SK-N-SH (cell line): Measurements from ENCODE around the gene MGLL. TPM values are rescaled to one million over a fixed set of nuclear protein-coding genes. Genes with fewer than 3 reads are reported as not detected.

Experiments
- CTCF ChIA-PET: fragments of 300-600, 350-600 bp; formaldehyde crosslinking; extraction: SDS; loops from one replicate; lab custom pipeline; 2021; lab: Yijun Ruan, JAX
- POLR2A ChIA-PET: fragments of 350-600 bp; sonication (Branson Sonifier 250); formaldehyde crosslinking; extraction: SDS; loops from one replicate; lab custom pipeline; 2020; ENCODE audit warnings: antibody characterized with exemption, inconsistent platforms; lab: Yijun Ruan, JAX
- DNase-seq: peaks from one replicate; pipeline ENCODE4 v3.0.0; 2012
- H2AFZ ChIP-seq: fragments of 200-600 bp; sonication (generic); 2 replicates; pipeline ENCODE4 v1.8.1; 2016; ENCODE audit warnings: antibody characterized with exemption, mild to moderate bottlenecking, low read depth
- H3F3A ChIP-seq: fragments of 200-600 bp; sonication (generic); replicated peaks from 2 replicates; pipeline ENCODE3; 2016; ENCODE audit warnings: antibody characterized with exemption, mild to moderate bottlenecking; ENCODE audit not compliant: insufficient read depth
- H3K27ac ChIP-seq, 2 experiments: fragments of 200-500 bp in 1 of 2; fragments of 200-600 bp in 1 of 2; sonication (Bioruptor generic) in 1 of 2; sonication (generic), shearing (Covaris generic) in 1 of 2; 2 replicates each; pipeline versions ENCODE4 v1.5.1 to v1.6.1; 2014 to 2016; ENCODE audit warnings: low read depth in 2 of 2, inconsistent platforms in 1 of 2, low read length in 1 of 2, mild to moderate bottlenecking in 1 of 2, mixed read lengths in 1 of 2
- H3K27me3 ChIP-seq: fragments of 200-600 bp; sonication (generic), shearing (Covaris generic); 2 replicates; pipeline ENCODE4 v1.6.1; 2016; ENCODE audit warnings: mixed run types; ENCODE audit not compliant: insufficient read depth
- H3K36me3 ChIP-seq, 2 experiments: fragments of 200-500 bp in 1 of 2; fragments of 200-600 bp in 1 of 2; sonication (Bioruptor generic) in 1 of 2; sonication (generic) in 1 of 2; replicated peaks in 1 of 2; 2 replicates each; pipeline versions ENCODE3 to v1.5.1; 2014 to 2016; ENCODE audit warnings: low read length in 1 of 2, mild to moderate bottlenecking in 1 of 2; ENCODE audit not compliant: insufficient read depth in 2 of 2, control insufficient read depth in 1 of 2
- H3K4me1 ChIP-seq, 2 experiments: fragments of 200-500 bp in 1 of 2; fragments of 200-600 bp in 1 of 2; sonication (Bioruptor generic) in 1 of 2; sonication (generic), shearing (Covaris generic) in 1 of 2; 2 replicates each; pipeline versions ENCODE4 v1.5.1 to v1.6.1; 2014 to 2016; ENCODE audit warnings: low read depth in 1 of 2, low read length in 1 of 2, mixed run types in 1 of 2; ENCODE audit not compliant: insufficient read depth in 2 of 2, control insufficient read depth in 1 of 2
- H3K4me2 ChIP-seq: fragments of 200-600 bp; sonication (generic), shearing (Covaris generic); 2 replicates; pipeline ENCODE4 v1.6.1; 2017; ENCODE audit warnings: mixed run types
- H3K4me3 ChIP-seq, 2 experiments: fragments of 200-500 bp in 1 of 2; fragments of 200-600 bp in 1 of 2; sonication (Bioruptor generic) in 1 of 2; sonication (generic), shearing (Covaris generic) in 1 of 2; 2 replicates each; pipeline versions ENCODE4 v1.5.1 to v1.8.1; 2014 to 2016; ENCODE audit warnings: low read depth in 2 of 2, inconsistent platforms in 1 of 2, low read length in 1 of 2, mild to moderate bottlenecking in 1 of 2, mixed read lengths in 1 of 2, moderate library complexity in 1 of 2
- H3K79me2 ChIP-seq: fragments of 200-600 bp; sonication (generic); 2 replicates; pipeline ENCODE4 v1.8.1; 2017; ENCODE audit warnings: mild to moderate bottlenecking; ENCODE audit not compliant: insufficient read depth
- H3K9ac ChIP-seq: fragments of 200-600 bp; sonication (generic); 2 replicates; pipeline ENCODE4 v1.6.1; 2017; ENCODE audit warnings: mixed run types
- H3K9me2 ChIP-seq: fragments of 200-600 bp; sonication (generic); 2 replicates; pipeline ENCODE4 v1.6.1; 2017; ENCODE audit warnings: mixed run types
- H3K9me3 ChIP-seq: fragments of 200-600 bp; sonication (generic); 2 replicates; pipeline ENCODE4 v1.6.1; 2017; ENCODE audit warnings: mixed run types, mild to moderate bottlenecking, moderate library complexity
- H4K20me1 ChIP-seq: fragments of 200-600 bp; sonication (generic); 2 replicates; pipeline ENCODE4 v1.6.1; 2017; ENCODE audit warnings: mild to moderate bottlenecking, mixed run types; ENCODE audit not compliant: insufficient read depth
- CHD2 ChIP-seq: fragments of 150-350 bp; IDR thresholded peaks from 2 replicates; pipeline ENCODE4 v1.6.1; 2018; ENCODE audit warnings: low read length; ENCODE audit not compliant: partially characterized antibody
- ELF1 ChIP-seq: IDR thresholded peaks from 2 replicates; pipeline ENCODE4 v1.4.0; 2012
- EZH2phosphoT487 ChIP-seq: fragments of 200-600 bp; sonication (generic); IDR thresholded peaks from 2 replicates; pipeline ENCODE4 v1.6.1; 2017; ENCODE audit warnings: low read depth, mixed run types, mild to moderate bottlenecking, antibody characterized with exemption, moderate library complexity, borderline replicate concordance
- FOSL2 ChIP-seq: IDR thresholded peaks from 2 replicates; pipeline ENCODE4 v1.4.0; 2012; ENCODE audit warnings: low read depth, mild to moderate bottlenecking, moderate library complexity, borderline replicate concordance
- FOXJ3 ChIP-seq: sonication (generic); formaldehyde crosslinking; IDR thresholded peaks from 2 replicates; pipeline ENCODE4 v1.5.1; 2020; ENCODE audit warnings: mild to moderate bottlenecking, missing genetic modification reagents
- JUND ChIP-seq: IDR thresholded peaks from 2 replicates; pipeline ENCODE4 v1.4.0; 2012
- MEF2A ChIP-seq: IDR thresholded peaks from 2 replicates; pipeline ENCODE4 v1.4.0; 2012; ENCODE audit warnings: low read depth, borderline replicate concordance
- MXI1 ChIP-seq: IDR thresholded peaks from 2 replicates; pipeline ENCODE4 v1.6.1; 2012; ENCODE audit warnings: mild to moderate bottlenecking, low read depth, low read length, improper control_type of control experiment
- NRF1 ChIP-seq: IDR thresholded peaks from 2 replicates; pipeline ENCODE4 v1.6.1; 2012; ENCODE audit warnings: low read depth, mild to moderate bottlenecking, low read length
- RAD21 ChIP-seq: IDR thresholded peaks from 2 replicates; pipeline ENCODE4 v1.6.1; 2012; ENCODE audit warnings: mild to moderate bottlenecking, low read length
- RCOR1 ChIP-seq: fragments of 150-350 bp; IDR thresholded peaks from 2 replicates; pipeline ENCODE4 v1.6.1; 2017; ENCODE audit warnings: antibody characterized with exemption, low read length
- REST ChIP-seq: IDR thresholded peaks from 2 replicates; pipeline ENCODE4 v1.6.1; 2012; ENCODE audit warnings: mild to moderate bottlenecking, low read depth, low read length, moderate library complexity
- SMC3 ChIP-seq: IDR thresholded peaks from 2 replicates; pipeline ENCODE4 v1.6.1; 2012; ENCODE audit warnings: low read depth, low read length, improper control_type of control experiment
- TAF1 ChIP-seq: IDR thresholded peaks from 2 replicates; pipeline ENCODE4 v1.6.1; 2012; ENCODE audit warnings: low read depth, mild to moderate bottlenecking, low read length, moderate library complexity, borderline replicate concordance
- USF2 ChIP-seq: fragments of 150-350 bp; IDR thresholded peaks from 2 replicates; pipeline ENCODE4 v1.6.1; 2017; ENCODE audit warnings: antibody characterized with exemption, low read length, low read depth, borderline replicate concordance
- ZBTB33 ChIP-seq: IDR thresholded peaks from 2 replicates; pipeline ENCODE4 v1.4.0; 2012; ENCODE audit warnings: low read depth, borderline replicate concordance
- WGBS: methylation state at CpG from one replicate; pipeline ENCODE4 v1.1.6; 2017; ENCODE audit warnings: low lambda C conversion rate; 5-methylcytosine and 5-hydroxymethylcytosine counted together
- polyA plus RNA-seq, 3 experiments: library from polyadenylated mRNA; depleted of rRNA; stranded (reverse); fragments of >200 nt; gene quantifications; 2 replicates each; pipeline ENCODE4 v1.2.3, GENCODE V29; 2012
- TF ChIP-seq, protein P1 (sequence below): IDR thresholded peaks from 2 replicates; pipeline ENCODE4 v1.4.0; 2012; ENCODE audit warnings: low read depth, borderline replicate concordance
- TF ChIP-seq, protein P2 (sequence below): fragments of 200-600 bp; sonication (generic); IDR thresholded peaks from 2 replicates; pipeline ENCODE4 v1.6.1; 2017; ENCODE audit warnings: antibody characterized with exemption, mild to moderate bottlenecking, moderate library complexity
- TF ChIP-seq, protein P3 (sequence below): IDR thresholded peaks from 2 replicates; pipeline ENCODE4 v1.4.0; 2012; ENCODE audit warnings: low read depth
- TF ChIP-seq, protein P4 (sequence below): IDR thresholded peaks from 2 replicates; pipeline ENCODE4; 2012
- TF ChIP-seq, protein P5 (sequence below): fragments of 150-350 bp; IDR thresholded peaks from 2 replicates; pipeline ENCODE4 v1.6.1; 2016; ENCODE audit warnings: mild to moderate bottlenecking, low read depth, low read length

Gene MGLL
- polyA plus RNA-seq, 1 of the 3 experiments (the other 2 are of a cell fraction): 2.2 TPM

GRCh38 chr3:127646501-127647046, 175.7 kb downstream of the MGLL start:
- Histone ChIP-seq H4K20me1 (no peaks in the 10 kb centered on the region), H3K27me3 (no peaks in the 10 kb centered on the region), H3K9me3 (no peaks in the 10 kb centered on the region), H3K9me2 (no peaks in the 10 kb centered on the region), H2AFZ (no peak overlapping the region), H3K4me2 (no peak overlapping the region), H3K4me3 (no peak overlapping the region), H3K9ac (no peak overlapping the region), H3K79me2 (no peaks in the 10 kb centered on the region), H3K27ac (peak overlapping the region in 1 of 2 experiments; percentile 34; a peak in 2 of 4 replicates), H3F3A (no peaks in the 10 kb centered on the region), H3K4me1 (peaks cover 0 to 25% of the 10 kb centered on the region in 2 experiments; a peak in 2 of 4 replicates), H3K36me3 (no peaks in the 10 kb centered on the region)
- ChIA-PET CTCF (interaction anchor here (1.1 to 2.4 kb wide), 7 partner anchors 11 to 314 kb away, joined by 3 to 14 read pairs (median 4); no protein-coding TSS in a partner anchor), POLR2A (no interaction called here)
- peak; percentile 73 for DNase-seq
- WGBS: 79% methylated on average over 8 of the region's 10 CpGs
- TF ChIP-seq TAF1: no peak
- 0 out of 2 replicates have a peak, but pooled peaks have one; percentile 1 for TF ChIP-seq RAD21
- TF ChIP-seq, protein P1, sequence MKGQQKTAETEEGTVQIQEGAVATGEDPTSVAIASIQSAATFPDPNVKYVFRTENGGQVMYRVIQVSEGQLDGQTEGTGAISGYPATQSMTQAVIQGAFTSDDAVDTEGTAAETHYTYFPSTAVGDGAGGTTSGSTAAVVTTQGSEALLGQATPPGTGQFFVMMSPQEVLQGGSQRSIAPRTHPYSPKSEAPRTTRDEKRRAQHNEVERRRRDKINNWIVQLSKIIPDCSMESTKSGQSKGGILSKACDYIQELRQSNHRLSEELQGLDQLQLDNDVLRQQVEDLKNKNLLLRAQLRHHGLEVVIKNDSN: no peak
- no peak for TF ChIP-seq JUND
- peak; percentile 91 for TF ChIP-seq MXI1
- TF ChIP-seq RCOR1: peak; percentile 22; the same call in 1 of the 2 replicates
- TF ChIP-seq ELF1: no peak
- TF ChIP-seq EZH2phosphoT487: no peak
- TF ChIP-seq, protein P2, sequence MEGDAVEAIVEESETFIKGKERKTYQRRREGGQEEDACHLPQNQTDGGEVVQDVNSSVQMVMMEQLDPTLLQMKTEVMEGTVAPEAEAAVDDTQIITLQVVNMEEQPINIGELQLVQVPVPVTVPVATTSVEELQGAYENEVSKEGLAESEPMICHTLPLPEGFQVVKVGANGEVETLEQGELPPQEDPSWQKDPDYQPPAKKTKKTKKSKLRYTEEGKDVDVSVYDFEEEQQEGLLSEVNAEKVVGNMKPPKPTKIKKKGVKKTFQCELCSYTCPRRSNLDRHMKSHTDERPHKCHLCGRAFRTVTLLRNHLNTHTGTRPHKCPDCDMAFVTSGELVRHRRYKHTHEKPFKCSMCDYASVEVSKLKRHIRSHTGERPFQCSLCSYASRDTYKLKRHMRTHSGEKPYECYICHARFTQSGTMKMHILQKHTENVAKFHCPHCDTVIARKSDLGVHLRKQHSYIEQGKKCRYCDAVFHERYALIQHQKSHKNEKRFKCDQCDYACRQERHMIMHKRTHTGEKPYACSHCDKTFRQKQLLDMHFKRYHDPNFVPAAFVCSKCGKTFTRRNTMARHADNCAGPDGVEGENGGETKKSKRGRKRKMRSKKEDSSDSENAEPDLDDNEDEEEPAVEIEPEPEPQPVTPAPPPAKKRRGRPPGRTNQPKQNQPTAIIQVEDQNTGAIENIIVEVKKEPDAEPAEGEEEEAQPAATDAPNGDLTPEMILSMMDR: no peak
- no peak for TF ChIP-seq SMC3
- TF ChIP-seq CHD2: no peak
- TF ChIP-seq, protein P3, sequence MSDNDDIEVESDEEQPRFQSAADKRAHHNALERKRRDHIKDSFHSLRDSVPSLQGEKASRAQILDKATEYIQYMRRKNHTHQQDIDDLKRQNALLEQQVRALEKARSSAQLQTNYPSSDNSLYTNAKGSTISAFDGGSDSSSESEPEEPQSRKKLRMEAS: no peak
- no peak for TF ChIP-seq FOXJ3 (CRISPR knock-in tag)
- TF ChIP-seq, protein P4, sequence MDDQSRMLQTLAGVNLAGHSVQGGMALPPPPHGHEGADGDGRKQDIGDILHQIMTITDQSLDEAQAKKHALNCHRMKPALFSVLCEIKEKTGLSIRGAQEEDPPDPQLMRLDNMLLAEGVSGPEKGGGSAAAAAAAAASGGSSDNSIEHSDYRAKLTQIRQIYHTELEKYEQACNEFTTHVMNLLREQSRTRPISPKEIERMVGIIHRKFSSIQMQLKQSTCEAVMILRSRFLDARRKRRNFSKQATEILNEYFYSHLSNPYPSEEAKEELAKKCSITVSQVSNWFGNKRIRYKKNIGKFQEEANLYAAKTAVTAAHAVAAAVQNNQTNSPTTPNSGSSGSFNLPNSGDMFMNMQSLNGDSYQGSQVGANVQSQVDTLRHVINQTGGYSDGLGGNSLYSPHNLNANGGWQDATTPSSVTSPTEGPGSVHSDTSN: no peak
- no peak for TF ChIP-seq FOSL2
- TF ChIP-seq REST: no peak
- TF ChIP-seq USF2: no peak
- no peak for TF ChIP-seq NRF1
- TF ChIP-seq MEF2A: no peak
- TF ChIP-seq ZBTB33: no peak
- TF ChIP-seq, protein P5, sequence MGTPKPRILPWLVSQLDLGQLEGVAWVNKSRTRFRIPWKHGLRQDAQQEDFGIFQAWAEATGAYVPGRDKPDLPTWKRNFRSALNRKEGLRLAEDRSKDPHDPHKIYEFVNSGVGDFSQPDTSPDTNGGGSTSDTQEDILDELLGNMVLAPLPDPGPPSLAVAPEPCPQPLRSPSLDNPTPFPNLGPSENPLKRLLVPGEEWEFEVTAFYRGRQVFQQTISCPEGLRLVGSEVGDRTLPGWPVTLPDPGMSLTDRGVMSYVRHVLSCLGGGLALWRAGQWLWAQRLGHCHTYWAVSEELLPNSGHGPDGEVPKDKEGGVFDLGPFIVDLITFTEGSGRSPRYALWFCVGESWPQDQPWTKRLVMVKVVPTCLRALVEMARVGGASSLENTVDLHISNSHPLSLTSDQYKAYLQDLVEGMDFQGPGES: no peak
